Liver (tissue), 9 donors: ENCODE data around the gene STK36. TPM values are rescaled to one million over a fixed set of nuclear protein-coding genes. Genes with fewer than 3 reads are reported as not detected.

Experiments
- DNase-seq: peaks from one replicate; pipeline ENCODE4 v3.0.0-alpha.2; 2017; ENCODE audit warnings: low spot score
- H3K27ac ChIP-seq, 2 donors: one replicate each; pipeline ENCODE4 v1.7.0; 2013; ENCODE audit warnings: inconsistent platforms in 2 of 2, low read length in 2 of 2, control low read depth in 1 of 2, low read depth in 1 of 2, mild to moderate bottlenecking in 1 of 2
- H3K27me3 ChIP-seq, 4 donors: one replicate each; pipeline versions ENCODE4 v1.6.1 to v1.7.0; 2013; ENCODE audit warnings: low read length in 3 of 4, inconsistent platforms in 1 of 4, mild to moderate bottlenecking in 1 of 4, moderate library complexity in 1 of 4; ENCODE audit not compliant: control insufficient read depth in 4 of 4, insufficient read depth in 4 of 4
- H3K36me3 ChIP-seq, 4 donors: one replicate each; pipeline versions ENCODE4 v1.6.1 to v1.7.0; 2013; ENCODE audit warnings: low read length in 3 of 4, mild to moderate bottlenecking in 3 of 4, low read depth in 1 of 4, moderate library complexity in 1 of 4; ENCODE audit not compliant: control insufficient read depth in 4 of 4, insufficient read depth in 3 of 4
- H3K4me1 ChIP-seq, 4 donors: one replicate each; pipeline versions ENCODE4 v1.6.1 to v1.7.0; 2013; ENCODE audit warnings: low read length in 3 of 4, mild to moderate bottlenecking in 3 of 4, moderate library complexity in 1 of 4; ENCODE audit not compliant: control insufficient read depth in 4 of 4, insufficient read depth in 4 of 4
- H3K4me3 ChIP-seq, 3 donors: one replicate each; pipeline versions ENCODE4 v1.6.1 to v1.7.0; 2013; ENCODE audit warnings: low read length in 3 of 3, control low read depth in 1 of 3, low read depth in 1 of 3, mild to moderate bottlenecking in 1 of 3
- H3K9ac ChIP-seq, 2 donors: one replicate each; pipeline ENCODE4 v1.7.0; 2013; ENCODE audit warnings: low read length in 2 of 2, mild to moderate bottlenecking in 2 of 2, moderate library complexity in 2 of 2, control low read depth in 1 of 2, low read depth in 1 of 2
- H3K9me3 ChIP-seq, 4 donors: one replicate each; pipeline versions ENCODE4 v1.6.1 to v1.7.0; 2013; ENCODE audit warnings: low read length in 3 of 4; ENCODE audit not compliant: control insufficient read depth in 4 of 4
- ATF3 ChIP-seq: IDR thresholded peaks from 2 replicates; pipeline ENCODE4 v1.6.1; 2016; ENCODE audit warnings: antibody characterized with exemption
- CTCF ChIP-seq: fragments of 150-350 bp; IDR thresholded peaks from 2 replicates; pipeline ENCODE4 v1.5.1; 2017; ENCODE audit warnings: improper control_type of control experiment, low read depth, low read length; ENCODE audit not compliant: missing input control
- EGR1 ChIP-seq, 2 donors: IDR thresholded peaks; 2 replicates each; pipeline ENCODE4 v1.6.1; 2016 to 2018; ENCODE audit warnings: antibody characterized with exemption in 2 of 2, low read depth in 2 of 2
- FOXA2 ChIP-seq: IDR thresholded peaks from 2 replicates; pipeline ENCODE4 v1.6.1; 2016; ENCODE audit warnings: antibody characterized with exemption
- GABPA ChIP-seq, 2 donors: IDR thresholded peaks in 1 of 2; conservative IDR thresholded peaks in 1 of 2; 2 replicates each; pipeline ENCODE4 v1.6.1; 2016; ENCODE audit warnings: antibody characterized with exemption in 2 of 2, mild to moderate bottlenecking in 1 of 2, moderate library complexity in 1 of 2
- HNF4A ChIP-seq, 2 donors: conservative IDR thresholded peaks; 2 replicates each; pipeline ENCODE4 v1.6.1; 2016; ENCODE audit warnings: antibody characterized with exemption in 2 of 2, mild to moderate bottlenecking in 2 of 2
- JUND ChIP-seq, 2 donors: IDR thresholded peaks; 2 replicates each; pipeline ENCODE4 v1.6.1; 2016; ENCODE audit warnings: antibody characterized with exemption in 2 of 2
- MAX ChIP-seq: IDR thresholded peaks from 2 replicates; pipeline ENCODE4 v1.6.1; 2016; ENCODE audit warnings: antibody characterized with exemption
- NR2F2 ChIP-seq: IDR thresholded peaks from 2 replicates; pipeline ENCODE4 v1.6.1; 2016; ENCODE audit warnings: antibody characterized with exemption
- RAD21 ChIP-seq, 2 donors: IDR thresholded peaks; 2 replicates each; pipeline ENCODE4 v1.6.1; 2016; ENCODE audit warnings: antibody characterized with exemption in 2 of 2, mild to moderate bottlenecking in 2 of 2
- REST ChIP-seq: IDR thresholded peaks from 2 replicates; pipeline ENCODE4 v1.6.1; 2016; ENCODE audit warnings: antibody characterized with exemption, mild to moderate bottlenecking
- RXRA ChIP-seq, 2 donors: IDR thresholded peaks; 2 replicates each; pipeline ENCODE4 v1.6.1; 2017 to 2018; ENCODE audit warnings: antibody characterized with exemption in 2 of 2, mild to moderate bottlenecking in 1 of 2
- SP1 ChIP-seq: IDR thresholded peaks from 2 replicates; pipeline ENCODE4 v1.6.1; 2018; ENCODE audit warnings: antibody characterized with exemption, mild to moderate bottlenecking
- TAF1 ChIP-seq: conservative IDR thresholded peaks from 2 replicates; pipeline ENCODE4 v1.6.1; 2016; ENCODE audit warnings: antibody characterized with exemption, mild to moderate bottlenecking
- WGBS: extraction: QIAGEN DNeasy Blood & Tissue Kit; methylation state at CpG from one replicate; pipeline ENCODE4 v1.1.7; 2013; 5-methylcytosine and 5-hydroxymethylcytosine counted together
- polyA plus RNA-seq, 2 donors: library from polyadenylated mRNA; stranded (reverse) in 1 of 2; unstranded in 1 of 2; fragments of 200-250 nt in 1 of 2; fragments of >200 nt in 1 of 2; fragmentation: Nextera tagmentation in 1 of 2; extraction: Ambion mirVana in 1 of 2; gene quantifications; one replicate each; pipeline versions ENCODE4 v1.2.1 to v1.2.3, GENCODE V29; 2013 to 2015
- total RNA-seq, 2 donors: library from RNA; depleted of rRNA; stranded (reverse); fragments of >200 nt; gene quantifications; one replicate each; pipeline ENCODE4 v1.2.3, GENCODE V29; 2014
- donor health status: healthy.
- donor health status: healthy.
- donor health status: healthy.
- donor health status: healthy.
- donor health status: healthy.

Gene STK36
- total and polyA plus RNA-seq, 4 donors = 5.1 to 17.2 (median 7.0) TPM

- TF ChIP-seq FOXA2 = no peak
- no peak for TF ChIP-seq RAD21 (IDR thresholded peaks at IDR 0.05)
- TF ChIP-seq GABPA (IDR thresholded peaks at IDR 0.05 in 1 of 2, conservative IDR thresholded peaks at IDR 0.05 in 1 of 2) = no peak
- TF ChIP-seq HNF4A (conservative IDR thresholded peaks at IDR 0.05) = no peak
These were observed 48.5 kb upstream of the STK36 start (continued) for GRCh38 chr2:218623366-218623705.

- Histone ChIP-seq H3K9me3 (no peaks in the 10 kb centered on the region), H3K27me3 (no peaks in the 10 kb centered on the region), H3K4me3 (no peak overlapping the region), H3K9ac (no peak overlapping the region), H3K27ac (no peak overlapping the region), H3K36me3 (no peaks in the 10 kb centered on the region), H3K4me1 (no peaks in the 10 kb centered on the region)
- no peak for TF ChIP-seq ATF3
- no peak for TF ChIP-seq TAF1
- no peak for TF ChIP-seq MAX
- TF ChIP-seq EGR1 (IDR thresholded peaks at IDR 0.05; ENCODE audit: low read depth in 2 of 2) = no peak
- no peak for TF ChIP-seq CTCF
- TF ChIP-seq HNF4A (conservative IDR thresholded peaks at IDR 0.05) = no peak
- no peak for TF ChIP-seq NR2F2
- no peak for TF ChIP-seq RXRA (IDR thresholded peaks at IDR 0.05)
- TF ChIP-seq SP1 = no peak
- TF ChIP-seq GABPA (IDR thresholded peaks at IDR 0.05 in 1 of 2, conservative IDR thresholded peaks at IDR 0.05 in 1 of 2) = no peak
- 91% methylated on average over 4 of the region's 4 CpGs for WGBS
- DNase-seq = no peak
These were observed 45.5 kb upstream of the STK36 start for GRCh38 chr2:218626369-218626768.

GRCh38 chr2:218627939-218628338, 43.9 kb upstream of the STK36 start:
- H3K4me3 ChIP-seq = no peak overlapping the region
- H3K36me3 ChIP-seq = no peaks in the 10 kb centered on the region
- no peak overlapping the region for H3K9ac ChIP-seq
- no peak overlapping the region for H3K27ac ChIP-seq
- H3K9me3 ChIP-seq = no peaks in the 10 kb centered on the region
- TF ChIP-seq MAX = no peak
- no peak for TF ChIP-seq JUND (IDR thresholded peaks at IDR 0.05)
- TF ChIP-seq CTCF = no peak
- TF ChIP-seq REST = no peak
- no peaks in the 10 kb centered on the region for H3K4me1 ChIP-seq
- no peak for DNase-seq
- 97% methylated on average over 4 of the region's 4 CpGs for WGBS
- no peaks in the 10 kb centered on the region for H3K27me3 ChIP-seq
